ENCODE results near the gene MTR. TPM values are rescaled to one million over a fixed set of nuclear protein-coding genes. Genes with fewer than 3 reads are reported as not detected.

Gene MTR
- total RNA-seq, 1 experiment from 2014 or later = 27.5 TPM

- Mint-ChIP-seq H3K4me3 (no peak overlapping the region), H3K36me3 (peaks cover 3% of the 10 kb centered on the region; the same call in 1 of the 2 replicates), H3K27me3 (ENCODE audit: low read depth) (no peaks in the 10 kb centered on the region), H3K9me3 (no peaks in the 10 kb centered on the region), H3K4me1 (no peaks in the 10 kb centered on the region), H3K27ac (no peak overlapping the region)
- no peak for TF ChIP-seq ZNF232 (CRISPR knock-in tag; IDR thresholded peaks at IDR 0.05)
- TF ChIP-seq NR1H2 (CRISPR knock-in tag; IDR thresholded peaks at IDR 0.05) = no peak
- ChIA-PET POLR2A (no interaction called here), CTCF (no interaction called here)
- peak; percentile 74 for ATAC-seq
- DNase-seq (ENCODE audit: low spot score) = no peak
Measured at GRCh38 chr1:236748268-236748870, 46.7 kb upstream of the MTR start.

- TF ChIP-seq ZNF423 (CRISPR knock-in tag; IDR thresholded peaks at IDR 0.05) = no peak
- no peak for ATAC-seq
- DNase-seq (ENCODE audit: low spot score) = no peak
- POLR2A ChIA-PET = no interaction called here
- CTCF ChIA-PET = interaction anchor here (1.0 kb wide), 1 partner anchor 142 kb away, joined by 3 read pairs; no protein-coding TSS in a partner anchor
- no peak overlapping the region for H3K4me3 Mint-ChIP-seq
- H3K36me3 Mint-ChIP-seq = no peaks in the 10 kb centered on the region; the same call in 1 of the 2 replicates
- H3K27ac Mint-ChIP-seq = no peak overlapping the region
- no peaks in the 10 kb centered on the region for H3K9me3 Mint-ChIP-seq
- no peaks in the 10 kb centered on the region for H3K4me1 Mint-ChIP-seq
- no peaks in the 10 kb centered on the region for H3K27me3 Mint-ChIP-seq (ENCODE audit: low read depth)
Measured at GRCh38 chr1:236750928-236751327, 44.2 kb upstream of the MTR start.

DNA sequence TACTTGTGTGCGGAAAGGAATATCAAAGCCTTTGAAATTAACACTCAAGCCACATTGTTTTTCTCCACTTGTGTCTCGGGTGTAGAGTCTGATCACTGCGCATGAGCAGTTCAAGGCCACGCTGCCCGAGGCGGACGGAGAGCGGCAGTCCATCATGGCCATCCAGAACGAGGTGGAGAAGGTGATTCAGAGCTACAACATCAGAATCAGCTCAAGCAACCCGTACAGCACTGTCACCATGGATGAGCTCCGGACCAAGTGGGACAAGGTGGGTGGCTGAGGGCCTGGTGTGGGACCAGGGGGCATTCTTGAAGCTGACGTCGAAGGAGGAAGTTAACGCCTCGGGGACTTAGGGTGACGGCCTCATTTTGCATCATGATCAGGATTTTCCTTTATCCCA is 43.7 kb upstream of the MTR start:
- no peaks in the 10 kb centered on the region for H3K9me3 Mint-ChIP-seq
- H3K36me3 Mint-ChIP-seq = no peaks in the 10 kb centered on the region; the same call in 1 of the 2 replicates
- peak overlapping the region; percentile 49; the same call in 1 of the 2 replicates for H3K27ac Mint-ChIP-seq
- ChIA-PET POLR2A (no interaction called here), CTCF (no interaction called here)
- ATAC-seq (no peak), DNase-seq (ENCODE audit: low spot score) (no peak)
- H3K4me1 Mint-ChIP-seq = no peaks in the 10 kb centered on the region
- no peaks in the 10 kb centered on the region for H3K27me3 Mint-ChIP-seq (ENCODE audit: low read depth)
- no peak overlapping the region for H3K4me3 Mint-ChIP-seq
- TF ChIP-seq NFE2L1 (CRISPR knock-in tag; IDR thresholded peaks at IDR 0.05) (no peak), ZNF423 (CRISPR knock-in tag; IDR thresholded peaks at IDR 0.05) (no peak), FOXK1 (CRISPR knock-in tag; IDR thresholded peaks at IDR 0.05) (no peak), MYBL2 (CRISPR knock-in tag; IDR thresholded peaks at IDR 0.05) (no peak), TP53 (CRISPR knock-in tag; IDR thresholded peaks at IDR 0.05) (no peak), USF2 (CRISPR knock-in tag; IDR thresholded peaks at IDR 0.05) (no peak), PRRX2 (CRISPR knock-in tag; IDR thresholded peaks at IDR 0.05) (no peak)
- TF ChIP-seq, protein P1, sequence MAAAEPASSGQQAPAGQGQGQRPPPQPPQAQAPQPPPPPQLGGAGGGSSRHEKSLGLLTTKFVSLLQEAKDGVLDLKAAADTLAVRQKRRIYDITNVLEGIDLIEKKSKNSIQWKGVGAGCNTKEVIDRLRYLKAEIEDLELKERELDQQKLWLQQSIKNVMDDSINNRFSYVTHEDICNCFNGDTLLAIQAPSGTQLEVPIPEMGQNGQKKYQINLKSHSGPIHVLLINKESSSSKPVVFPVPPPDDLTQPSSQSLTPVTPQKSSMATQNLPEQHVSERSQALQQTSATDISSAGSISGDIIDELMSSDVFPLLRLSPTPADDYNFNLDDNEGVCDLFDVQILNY (CRISPR knock-in tag; IDR thresholded peaks at IDR 0.05) = no peak
- TF ChIP-seq, protein P2, sequence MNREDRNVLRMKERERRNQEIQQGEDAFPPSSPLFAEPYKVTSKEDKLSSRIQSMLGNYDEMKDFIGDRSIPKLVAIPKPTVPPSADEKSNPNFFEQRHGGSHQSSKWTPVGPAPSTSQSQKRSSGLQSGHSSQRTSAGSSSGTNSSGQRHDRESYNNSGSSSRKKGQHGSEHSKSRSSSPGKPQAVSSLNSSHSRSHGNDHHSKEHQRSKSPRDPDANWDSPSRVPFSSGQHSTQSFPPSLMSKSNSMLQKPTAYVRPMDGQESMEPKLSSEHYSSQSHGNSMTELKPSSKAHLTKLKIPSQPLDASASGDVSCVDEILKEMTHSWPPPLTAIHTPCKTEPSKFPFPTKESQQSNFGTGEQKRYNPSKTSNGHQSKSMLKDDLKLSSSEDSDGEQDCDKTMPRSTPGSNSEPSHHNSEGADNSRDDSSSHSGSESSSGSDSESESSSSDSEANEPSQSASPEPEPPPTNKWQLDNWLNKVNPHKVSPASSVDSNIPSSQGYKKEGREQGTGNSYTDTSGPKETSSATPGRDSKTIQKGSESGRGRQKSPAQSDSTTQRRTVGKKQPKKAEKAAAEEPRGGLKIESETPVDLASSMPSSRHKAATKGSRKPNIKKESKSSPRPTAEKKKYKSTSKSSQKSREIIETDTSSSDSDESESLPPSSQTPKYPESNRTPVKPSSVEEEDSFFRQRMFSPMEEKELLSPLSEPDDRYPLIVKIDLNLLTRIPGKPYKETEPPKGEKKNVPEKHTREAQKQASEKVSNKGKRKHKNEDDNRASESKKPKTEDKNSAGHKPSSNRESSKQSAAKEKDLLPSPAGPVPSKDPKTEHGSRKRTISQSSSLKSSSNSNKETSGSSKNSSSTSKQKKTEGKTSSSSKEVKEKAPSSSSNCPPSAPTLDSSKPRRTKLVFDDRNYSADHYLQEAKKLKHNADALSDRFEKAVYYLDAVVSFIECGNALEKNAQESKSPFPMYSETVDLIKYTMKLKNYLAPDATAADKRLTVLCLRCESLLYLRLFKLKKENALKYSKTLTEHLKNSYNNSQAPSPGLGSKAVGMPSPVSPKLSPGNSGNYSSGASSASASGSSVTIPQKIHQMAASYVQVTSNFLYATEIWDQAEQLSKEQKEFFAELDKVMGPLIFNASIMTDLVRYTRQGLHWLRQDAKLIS (CRISPR knock-in tag; IDR thresholded peaks at IDR 0.05; ENCODE audit: borderline replicate concordance) = no peak

GRCh38 chr1:236751935-236752334 is 43.2 kb upstream of the MTR start:
- ATAC-seq (no peak), DNase-seq (ENCODE audit: low spot score) (no peak)
- Mint-ChIP-seq H3K4me1 (no peaks in the 10 kb centered on the region), H3K27ac (no peak overlapping the region), H3K36me3 (no peaks in the 10 kb centered on the region; the same call in 1 of the 2 replicates), H3K9me3 (no peaks in the 10 kb centered on the region), H3K4me3 (no peak overlapping the region), H3K27me3 (ENCODE audit: low read depth) (no peaks in the 10 kb centered on the region)
- no peak for TF ChIP-seq NFATC4 (CRISPR knock-in tag; IDR thresholded peaks at IDR 0.05)
- TF ChIP-seq ZBTB21 (CRISPR knock-in tag; IDR thresholded peaks at IDR 0.05; ENCODE audit: borderline replicate concordance) = no peak
- no peak for TF ChIP-seq ZNF219 (CRISPR knock-in tag; IDR thresholded peaks at IDR 0.05; ENCODE audit: borderline replicate concordance)
- TF ChIP-seq, protein P2 (CRISPR knock-in tag; IDR thresholded peaks at IDR 0.05; ENCODE audit: borderline replicate concordance) = no peak
- TF ChIP-seq GABPB1 (CRISPR knock-in tag; IDR thresholded peaks at IDR 0.05) = no peak
- ChIA-PET POLR2A (no interaction called here), CTCF (interaction anchor here (0.6 kb wide), 1 partner anchor 103 kb away, joined by 3 read pairs; no protein-coding TSS in a partner anchor)

Measured in WTC11 (cell line).